Pancreas (tissue), 10 donors: ENCODE measurements around the gene DNAJC2. TPM values are rescaled to one million over a fixed set of nuclear protein-coding genes. Genes with fewer than 3 reads are reported as not detected.
"Not testable (repeated sequence)": the region's sequence is repeated elsewhere in the genome, so short reads cannot be mapped to it uniquely, and the experiment has no call there.

Source experiments
- ATAC-seq, 4 donors: fragments of 200-7000 bp; cut with Tn5 transposase; one replicate each; pipeline versions ENCODE4 v1.8.0 to v1.9.1; 2020; ENCODE audit warnings: mild to moderate bottlenecking in 4 of 4, moderate library complexity in 4 of 4
- DNase-seq, 6 donors: peaks; one replicate each; pipeline ENCODE4 v3.0.0-alpha.2; 2020
- FAIRE-seq: peaks from 2 replicates; lab custom pipeline; 2012; peaks lifted over from hg19 to GRCh38; lab: Jason Lieb, UNC
- H3K27ac ChIP-seq, 4 donors: fragments of 200-600 bp; sonication (generic); 1 replicate in 3 of 4; 2 replicates in 1 of 4; pipeline versions ENCODE4 v1.5.0 to v1.8.0; 2020
- H3K27me3 ChIP-seq, 4 donors: fragments of 200-600 bp; one replicate each; pipeline ENCODE4 v1.8.0; 2021
- H3K36me3 ChIP-seq, 3 donors: fragments of 200-600 bp; sonication (generic) in 1 of 3; one replicate each; pipeline versions ENCODE4 v1.5.0 to v1.8.0; 2020 to 2021
- H3K4me1 ChIP-seq, 3 donors: fragments of 200-600 bp; one replicate each; pipeline ENCODE4 v1.8.0; 2021
- H3K4me3 ChIP-seq, 4 donors: fragments of 200-600 bp; sonication (generic) in 2 of 4; one replicate each; pipeline versions ENCODE4 v1.5.0 to v1.8.0; 2020 to 2021
- H3K9me3 ChIP-seq, 4 donors: fragments of 200-600 bp; one replicate each; pipeline ENCODE4 v1.8.0; 2021
- CTCF ChIP-seq, 4 donors: fragments of 200-600 bp; sonication (generic) in 3 of 4; IDR thresholded peaks; one replicate each; pipeline versions ENCODE4 v1.5.0 to v1.8.0; 2021; ENCODE audit warnings: antibody characterized with exemption in 4 of 4
- WGBS, 2 donors: extraction: QIAGEN DNeasy Blood & Tissue Kit; methylation state at CpG; one replicate each; pipeline ENCODE4 v1.1.7; 2013; 5-methylcytosine and 5-hydroxymethylcytosine counted together
- intact Hi-C, 3 donors: fragments of 100-400 bp; cut with DNase I; formaldehyde crosslinking; loops; one replicate each; pipeline versions ENCODE4 v1.11.1 to v1.14.2; 2022
- polyA plus RNA-seq, 2 donors: library from polyadenylated mRNA; stranded (reverse); fragments of 200-250 nt; gene quantifications; one replicate each; pipeline ENCODE4 v1.2.3, GENCODE V29; 2013
- total RNA-seq, 6 donors: library from RNA; stranded (reverse); fragmentation: NEBNext Ultra II Directional in 4 of 6; extraction: Animal tissue kit (Norgen Biotek cat#: 25700) in 4 of 6; gene quantifications; one replicate each; pipeline versions ENCODE4 v1.2.1 to v1.2.4, GENCODE V29; 2021 to 2023
- donor health status: healthy with polysubstance abuse.
- donor health status: DM: no; HTN: no; CAD: no; lungs with moderate emphysema.
- donor health status: DM: no; HTN: no; CAD: no.
- donor health status: control.
- donor health status: control.
- donor health status: Bipolar disorder and iron deficiency.
- donor health status: DM: yes; HTN: yes; CAD: no.
- donor health status: DM: no; HTN: no; CAD: no.
- donor health status: DM: no; HTN: no; CAD: no.
- donor health status: DM: yes; HTN: yes; CAD: no.

The DNAJC2 gene
- total and polyA plus RNA-seq, 8 donors = 8.1 to 24.4 (median 11.5) TPM

- no peaks in the 10 kb centered on the region for H3K9me3 ChIP-seq
- no peaks in the 10 kb centered on the region for H3K27me3 ChIP-seq
- 2% methylated on average over 51 to 52 of the region's 52 CpGs for WGBS, 2 donors
- H3K4me1 ChIP-seq = peaks cover 8 to 16% (median 13%) of the 10 kb centered on the region in 3 donors
- ATAC-seq = peak; percentile 97 to 100 (median 100)
- peak; percentile 86 to 98 (median 94) for DNase-seq
- peak; percentile 95 to 97 (median 96) for TF ChIP-seq CTCF (IDR thresholded peaks at IDR 0.05)
- intact Hi-C loops = no loop called here
- no peak for FAIRE-seq
- H3K4me3 ChIP-seq = peak within 1 kb of the TSS; percentile 68 to 88 (median 76)
- peaks cover 0 to 13% (median 11%) of the 10 kb centered on the region in 3 donors for H3K36me3 ChIP-seq
- H3K27ac ChIP-seq = peak within 1 kb of the TSS; percentile 56 to 81 (median 64)
Measured at GRCh38 chr7:103296901-103297836, 47.4 kb downstream of the DNAJC2 start, which contains the start of gene PMPCB. Gene PMPCB (plus strand): TSS chr7:103297435. CDS start chr7:103297460, 25 bp downstream.

GRCh38 chr7:103293526-103293925 lies 51.0 kb downstream of the DNAJC2 start:
- DNase-seq (no peak), FAIRE-seq (no peak), ATAC-seq (no peak)
- WGBS, 2 donors = 92 to 96% methylated on average over 1 of the region's 1 CpG
- peaks cover 4 to 6% (median 5%) of the 10 kb centered on the region in 3 donors for H3K4me1 ChIP-seq
- H3K9me3 ChIP-seq = no peaks in the 10 kb centered on the region
- no peak overlapping the region for H3K4me3 ChIP-seq
- TF ChIP-seq CTCF (IDR thresholded peaks at IDR 0.05) = no peak
- no peak overlapping the region for H3K27ac ChIP-seq
- peaks cover 0 to 6% (median 0%) of the 10 kb centered on the region in 4 donors for H3K27me3 ChIP-seq
- intact Hi-C loops = no loop called here
- H3K36me3 ChIP-seq = no peaks in the 10 kb centered on the region

- intact Hi-C loops = no loop called here
- no peak for TF ChIP-seq CTCF (IDR thresholded peaks at IDR 0.05)
- H3K27me3 ChIP-seq = peaks cover 0 to 6% (median 0%) of the 10 kb centered on the region in 4 donors
- H3K9me3 ChIP-seq = no peaks in the 10 kb centered on the region
- ATAC-seq (no peak), FAIRE-seq (no peak), DNase-seq (no peak)
- WGBS, 2 donors = 54 to 66% methylated on average over 3 of the region's 3 CpGs
- H3K36me3 ChIP-seq = no peaks in the 10 kb centered on the region
- no peak overlapping the region for H3K4me3 ChIP-seq
- H3K27ac ChIP-seq = no peak overlapping the region
- no peaks in the 10 kb centered on the region for H3K4me1 ChIP-seq
Measured at GRCh38 chr7:103292122-103292521, 52.4 kb downstream of the DNAJC2 start.

GRCh38 chr7:103282802-103283427 lies 61.7 kb downstream of the DNAJC2 start:
- intact Hi-C loops, H3K4me1 ChIP-seq, DNase-seq, H3K4me3 ChIP-seq, H3K9me3 ChIP-seq, H3K36me3 ChIP-seq, ATAC-seq, H3K27me3 ChIP-seq, H3K27ac ChIP-seq: not testable (repeated sequence)
- FAIRE-seq = peak; percentile 96
- 31 to 41% methylated on average over 3 of the region's 3 CpGs for WGBS, 2 donors

GRCh38 chr7:103280803-103281155 lies 63.8 kb downstream of the DNAJC2 start:
- H3K9me3 ChIP-seq, H3K27ac ChIP-seq, intact Hi-C loops, H3K36me3 ChIP-seq, H3K4me1 ChIP-seq, H3K27me3 ChIP-seq, FAIRE-seq: not testable (repeated sequence)
- WGBS, 2 donors = 1 to 2% methylated on average over 25 of the region's 25 CpGs
- H3K4me3 ChIP-seq = peak overlapping the region; percentile 14 to 63 (median 40)
- peak in 4 of 6 donors; percentile 20 to 58 (median 28) for DNase-seq
- ATAC-seq = peak; percentile 15 to 29 (median 24)

GRCh38 chr7:103279963-103280802 lies 64.4 kb downstream of the DNAJC2 start:
- FAIRE-seq, H3K9me3 ChIP-seq, intact Hi-C loops, H3K4me1 ChIP-seq, H3K36me3 ChIP-seq, H3K27me3 ChIP-seq, H3K27ac ChIP-seq: not testable (repeated sequence)
- ATAC-seq (peak; percentile 81 to 96 (median 91)), DNase-seq (peak; percentile 50 to 88 (median 67))
- WGBS, 2 donors = 0 to 1% methylated on average over 54 to 71 of the region's 71 CpGs
- H3K4me3 ChIP-seq = peak overlapping the region; percentile 14 to 63 (median 40)

GRCh38 chr7:103279636-103279962 lies 65.0 kb downstream of the DNAJC2 start:
- H3K4me1 ChIP-seq, intact Hi-C loops, H3K27me3 ChIP-seq, H3K36me3 ChIP-seq, DNase-seq, H3K27ac ChIP-seq, H3K9me3 ChIP-seq, FAIRE-seq: not testable (repeated sequence)
- WGBS, 2 donors = 2 to 3% methylated on average over 12 of the region's 12 CpGs
- peak; percentile 21 to 74 (median 60) for ATAC-seq
- H3K4me3 ChIP-seq = peak overlapping the region; percentile 14 to 63 (median 40)

GRCh38 chr7:103278195-103278594 lies 66.4 kb downstream of the DNAJC2 start:
- H3K36me3 ChIP-seq, H3K4me3 ChIP-seq, ATAC-seq, DNase-seq, H3K27me3 ChIP-seq, intact Hi-C loops, H3K27ac ChIP-seq, H3K4me1 ChIP-seq, FAIRE-seq, H3K9me3 ChIP-seq: not testable (repeated sequence)
- 60 to 61% methylated on average over 2 of the region's 2 CpGs for WGBS, 2 donors
